HG03469 (cell line): Measurements from ENCODE around the gene KCNB1.

ENCODE experiments used
- ATAC-seq: cut with Tn5 transposase; IDR thresholded peaks from one replicate; pipeline ENCODE4 v1.9.1; 2021; ENCODE audit warnings: mild to moderate bottlenecking, moderate library complexity, moderate number of reproducible peaks; ENCODE audit not compliant: unreplicated experiment

Gene KCNB1

DNA sequence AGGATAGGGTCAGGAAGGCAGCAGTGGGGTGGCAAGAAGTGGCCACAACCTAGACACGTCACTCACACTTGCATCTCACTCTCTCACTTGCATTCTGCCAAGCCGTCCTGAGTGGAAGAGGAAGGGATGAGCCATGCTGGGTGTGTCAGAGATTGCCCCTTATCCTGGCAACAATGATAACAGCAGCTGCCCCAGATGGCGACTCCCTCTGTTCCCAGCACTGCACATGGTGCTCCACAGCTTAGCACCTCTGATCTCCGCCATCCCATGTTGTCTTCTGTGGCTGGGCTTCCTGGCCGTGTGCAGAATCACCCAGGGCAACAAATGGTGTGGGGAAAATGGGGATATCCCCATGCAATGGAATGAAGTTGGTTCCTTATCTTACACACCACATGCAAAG lies 11.1 kb downstream of the KCNB1 start:
- no peak for ATAC-seq

DNA sequence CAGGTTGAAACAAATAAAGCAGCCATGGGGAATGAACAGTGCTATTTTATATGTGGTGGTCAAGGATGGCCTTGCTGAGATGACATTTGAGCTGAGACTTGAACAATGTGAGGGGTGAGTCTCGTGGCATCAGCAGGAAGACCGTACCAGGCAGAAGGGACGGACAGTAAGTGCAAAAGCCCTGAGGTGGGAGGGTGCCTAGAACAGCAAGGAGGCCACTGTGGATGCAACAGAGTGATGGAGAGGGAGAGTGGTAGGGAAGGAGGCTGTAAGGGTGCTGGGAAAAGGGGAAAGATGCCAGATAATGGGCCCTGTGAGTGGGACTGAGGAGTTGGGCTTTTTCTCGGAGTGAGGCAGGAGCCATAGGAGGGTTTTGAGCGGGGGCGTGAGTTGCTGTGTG lies 11.5 kb downstream of the KCNB1 start:
- ATAC-seq = no peak

DNA sequence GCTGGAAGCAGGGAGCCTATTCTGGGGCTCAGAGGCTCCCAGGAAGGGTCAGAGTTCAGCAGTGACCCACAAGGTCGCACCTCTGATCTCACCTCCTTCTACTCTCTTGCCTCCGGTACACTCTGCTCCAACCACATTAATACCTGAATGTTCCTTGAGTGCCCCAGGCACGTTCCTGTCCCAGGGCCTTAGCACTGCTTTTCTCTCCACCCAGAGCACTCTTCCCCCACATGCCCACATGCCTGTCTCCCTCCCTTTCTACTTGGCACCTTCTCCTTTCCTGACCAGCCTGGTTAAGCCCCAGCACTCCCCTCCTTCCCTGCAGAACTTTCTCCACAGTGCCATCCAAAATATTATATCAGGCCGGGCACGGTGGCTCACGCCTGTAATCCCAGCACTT lies 13.4 kb downstream of the KCNB1 start:
- no peak for ATAC-seq

DNA sequence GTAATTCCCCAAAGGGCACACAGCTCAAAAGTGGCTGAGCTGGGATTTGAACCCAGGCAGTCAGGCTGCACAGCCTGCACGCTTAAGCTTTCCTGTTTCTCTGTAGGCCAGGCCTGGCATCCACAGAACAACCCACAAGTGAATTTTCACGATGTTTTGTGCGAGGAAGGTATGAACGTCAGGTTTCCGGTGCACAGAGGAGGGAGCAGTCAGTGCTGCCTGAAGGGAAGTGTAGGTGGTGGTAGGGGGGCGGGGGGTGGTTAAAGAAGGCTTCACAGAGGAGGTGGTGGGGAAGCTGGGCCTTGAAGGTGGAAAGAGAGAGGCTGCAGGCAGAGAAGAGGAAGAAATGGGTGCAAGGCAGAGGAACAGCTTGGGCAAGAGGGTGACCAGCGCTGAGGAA lies 14.1 kb downstream of the KCNB1 start:
- no peak for ATAC-seq

DNA sequence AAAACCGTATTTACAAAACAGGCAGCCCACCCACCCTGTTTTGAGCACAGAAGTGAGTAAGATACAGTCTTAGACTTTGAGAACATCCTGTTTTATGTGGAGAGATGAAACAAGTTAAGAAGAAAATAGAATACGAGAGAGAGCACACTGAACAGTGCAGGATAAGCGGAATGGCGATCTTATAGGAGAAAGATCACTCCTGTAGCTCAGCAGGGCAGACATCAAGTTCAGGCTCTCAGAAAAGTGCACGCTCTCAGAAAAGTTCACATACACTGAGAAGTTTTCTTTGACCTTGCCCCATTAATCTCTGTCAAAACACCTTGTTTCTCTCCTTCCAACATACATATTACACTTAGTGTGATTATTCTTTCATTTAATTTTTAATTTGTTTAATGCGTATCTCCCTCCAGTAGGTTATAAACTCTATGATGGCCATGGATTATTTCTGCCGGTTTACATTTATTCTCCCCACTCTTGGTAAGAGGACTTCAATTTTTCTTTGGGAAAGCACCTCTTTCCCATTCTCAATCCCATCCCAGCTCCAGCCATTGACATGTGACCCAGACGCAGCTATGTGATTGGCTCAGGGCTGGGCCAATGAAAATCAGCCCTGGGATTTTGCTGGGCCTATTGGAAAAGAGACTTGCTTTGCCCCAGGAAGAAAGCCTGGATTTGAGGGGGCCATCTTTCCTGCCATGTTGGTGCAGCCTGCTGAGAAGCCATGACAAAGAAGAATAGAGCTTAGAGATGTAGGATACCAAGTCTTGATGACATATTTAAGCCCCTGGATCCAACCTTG lies 16.2 kb downstream of the KCNB1 start:
- no peak for ATAC-seq

DNA sequence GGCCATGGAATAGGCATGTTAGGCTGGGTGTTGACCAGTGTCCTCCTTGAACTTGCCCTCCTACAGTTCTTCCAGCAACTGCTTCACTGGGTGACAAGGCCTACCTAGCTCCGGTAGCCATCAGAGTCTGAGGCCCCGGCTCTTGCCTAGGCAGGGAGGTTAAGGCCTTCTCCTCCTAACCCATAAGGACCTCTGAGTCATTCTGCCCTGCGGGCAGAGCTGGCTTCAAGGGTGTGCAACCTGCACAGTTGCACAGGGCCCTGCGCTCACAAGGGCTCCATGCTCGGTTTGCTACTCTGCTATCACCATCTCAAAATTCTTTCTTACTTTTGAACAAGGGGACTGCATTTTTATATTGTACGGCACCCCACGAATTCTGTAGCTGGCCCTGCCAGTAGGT lies 17.9 kb downstream of the KCNB1 start:
- no peak for ATAC-seq

DNA sequence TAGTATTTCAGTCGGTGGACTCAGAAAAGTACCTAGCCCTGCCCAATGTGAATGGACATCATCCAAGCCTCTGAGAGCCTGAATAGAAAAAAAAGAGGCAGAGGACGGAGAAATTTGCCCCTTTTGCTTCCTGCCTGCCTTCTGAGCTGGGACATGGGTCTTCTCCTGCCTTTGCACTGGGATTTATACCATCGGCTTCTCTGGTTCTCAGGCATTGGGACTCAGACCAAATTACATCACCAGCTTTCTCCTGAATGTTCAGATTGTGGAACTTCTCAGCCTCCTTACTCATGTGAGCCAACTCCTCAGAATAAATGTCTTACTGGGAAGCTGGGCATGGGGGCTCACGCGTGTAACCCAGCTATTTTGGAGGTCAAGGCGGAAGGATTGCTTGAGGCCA lies 19.8 kb downstream of the KCNB1 start:
- no peak for ATAC-seq

DNA sequence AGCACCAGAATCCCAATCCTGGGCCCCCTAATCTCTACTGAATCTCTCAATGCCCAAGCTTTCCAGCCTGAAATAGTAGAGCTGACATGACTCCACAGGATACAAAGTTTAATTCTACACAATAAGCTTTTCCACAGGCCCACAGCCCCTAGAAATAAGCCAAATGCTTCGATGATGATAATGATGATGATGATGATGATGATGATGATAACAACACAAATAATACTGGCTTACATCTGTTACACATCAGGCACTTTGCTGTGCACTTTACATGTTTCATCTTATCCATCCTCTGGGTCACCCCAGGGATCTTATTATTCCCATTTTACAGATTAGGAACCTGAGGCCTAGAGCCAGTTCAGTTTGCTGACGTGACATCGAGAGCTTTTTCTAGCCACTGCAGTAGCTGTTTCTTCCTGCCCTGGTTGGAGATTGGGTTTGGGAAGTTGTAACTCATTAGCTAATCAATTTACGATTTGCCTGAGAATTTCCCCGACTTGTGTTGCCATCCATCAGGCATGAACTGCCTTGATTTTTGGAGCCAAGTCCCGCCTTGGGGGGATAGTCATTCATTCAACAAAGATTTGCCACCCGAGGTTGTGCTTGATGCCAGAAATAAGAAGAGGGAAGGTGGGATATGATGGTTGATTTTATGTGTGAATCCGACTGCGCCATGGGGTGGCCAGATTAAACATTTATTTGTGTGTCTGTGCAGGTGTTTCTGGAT lies 20.4 kb downstream of the KCNB1 start:
- ATAC-seq = no peak

DNA sequence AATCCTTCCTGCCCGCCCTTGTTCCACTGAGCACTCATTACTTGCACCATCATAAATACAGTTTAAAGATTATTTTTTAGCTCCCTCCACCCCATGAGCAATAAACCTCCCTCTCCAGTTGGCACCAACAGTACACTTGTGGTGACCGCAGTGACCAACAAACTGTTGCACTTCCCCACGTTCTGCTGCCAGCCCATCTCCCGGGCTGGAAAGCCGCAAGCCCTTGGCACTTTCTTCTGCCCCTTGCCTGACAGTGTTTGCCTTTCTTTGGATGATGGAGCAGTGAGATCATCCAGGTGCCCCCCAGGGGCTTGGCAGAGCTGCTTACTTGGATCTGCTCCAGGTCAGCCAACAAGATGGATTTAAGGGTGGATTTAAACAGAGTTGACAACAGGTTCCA lies 21.6 kb downstream of the KCNB1 start:
- ATAC-seq = no peak

DNA sequence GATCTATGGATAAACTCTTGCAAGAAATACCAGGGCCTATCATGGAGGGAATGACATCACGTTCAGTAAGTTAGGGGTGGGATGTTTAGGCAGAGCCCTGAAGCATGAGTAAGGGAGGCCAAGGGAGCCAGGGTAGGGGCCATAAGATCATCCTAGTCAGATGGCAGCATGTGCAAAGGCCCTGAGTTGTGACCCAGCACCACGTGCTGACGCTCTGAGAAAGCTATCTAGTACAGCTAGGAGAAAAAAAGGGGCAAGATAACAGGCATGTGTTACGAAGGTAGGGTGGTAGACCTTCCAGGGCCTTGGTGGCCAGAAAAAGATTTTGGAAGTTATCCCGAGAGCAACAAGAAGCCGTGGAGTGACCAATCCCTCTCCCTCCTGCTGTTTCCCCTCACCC lies 22.3 kb downstream of the KCNB1 start:
- ATAC-seq = no peak

DNA sequence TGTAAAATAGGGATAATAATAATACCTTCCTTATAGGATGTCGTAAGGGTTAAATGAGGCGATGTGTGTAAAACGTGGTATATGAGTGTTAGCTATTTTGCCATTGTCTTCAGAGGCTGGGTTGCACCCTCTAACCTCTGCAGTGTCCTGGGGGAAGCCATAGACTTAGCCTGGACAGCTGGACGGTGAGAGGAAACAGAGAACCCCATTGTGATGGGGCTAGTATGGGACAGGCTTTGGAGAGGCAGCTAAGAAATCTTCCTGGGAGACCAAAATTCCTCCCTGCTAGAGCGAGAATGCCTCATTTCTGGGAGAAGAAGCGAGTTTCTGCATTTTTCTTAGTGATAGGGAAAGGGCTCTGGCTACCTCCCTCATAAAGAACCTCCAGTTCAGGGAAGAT lies 22.8 kb downstream of the KCNB1 start:
- no peak for ATAC-seq

DNA sequence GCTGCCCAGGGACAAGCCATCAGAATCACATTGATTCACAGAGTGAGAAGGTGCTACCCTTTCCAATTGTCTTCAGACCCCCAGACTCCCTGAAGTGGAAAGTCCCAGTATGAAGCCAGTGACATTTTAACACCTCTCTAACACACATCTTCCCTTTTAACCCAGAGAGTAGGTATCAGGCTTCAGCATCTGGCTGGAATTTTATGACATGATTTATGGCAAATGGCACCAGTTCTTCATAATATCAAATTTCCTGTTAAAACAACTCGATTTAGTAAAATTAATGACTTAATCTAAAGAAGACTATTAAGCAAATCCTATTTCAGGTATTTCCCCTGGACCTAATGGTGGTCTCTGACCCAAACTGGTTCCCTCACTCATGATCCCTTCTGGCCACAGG lies 25.0 kb downstream of the KCNB1 start:
- ATAC-seq = no peak

DNA sequence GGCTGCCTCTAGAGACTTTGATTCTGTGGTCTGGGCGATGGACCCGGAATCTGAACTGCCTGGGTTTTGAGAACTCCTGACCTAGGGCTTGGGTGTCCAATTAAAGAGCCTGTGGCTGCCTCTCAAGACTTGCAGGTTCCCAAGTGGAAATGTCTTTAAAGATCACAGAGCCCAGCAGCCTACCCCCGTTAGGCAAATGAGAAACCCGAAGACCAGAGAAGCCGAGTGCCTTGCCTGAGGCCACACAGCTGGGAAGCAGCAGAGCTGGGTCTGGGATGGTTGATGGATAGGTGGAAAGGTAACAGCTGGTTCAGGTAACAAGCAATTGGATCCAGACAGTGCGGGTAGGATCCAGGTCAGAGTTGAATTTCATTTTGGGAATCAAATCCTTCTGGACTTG lies 25.8 kb downstream of the KCNB1 start:
- ATAC-seq = no peak

DNA sequence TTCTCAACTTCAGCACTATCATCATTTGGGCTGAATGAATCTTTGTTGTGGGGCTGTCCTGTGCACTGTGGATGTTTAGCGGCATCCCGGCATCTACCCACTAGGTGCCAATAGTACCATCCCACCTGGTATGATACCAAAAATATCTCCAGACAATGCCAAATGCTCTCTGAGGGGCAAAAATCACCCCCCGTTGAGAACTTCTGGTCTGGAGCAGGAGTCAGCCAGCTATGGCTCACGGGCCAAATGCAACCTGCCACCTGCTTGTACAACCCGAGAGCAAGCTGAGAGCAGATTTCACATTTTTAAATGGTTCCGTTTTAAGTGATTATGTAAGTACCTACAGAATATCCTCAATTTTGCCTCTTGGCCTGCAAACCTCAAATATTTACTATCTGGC lies 26.8 kb downstream of the KCNB1 start:
- ATAC-seq = no peak

DNA sequence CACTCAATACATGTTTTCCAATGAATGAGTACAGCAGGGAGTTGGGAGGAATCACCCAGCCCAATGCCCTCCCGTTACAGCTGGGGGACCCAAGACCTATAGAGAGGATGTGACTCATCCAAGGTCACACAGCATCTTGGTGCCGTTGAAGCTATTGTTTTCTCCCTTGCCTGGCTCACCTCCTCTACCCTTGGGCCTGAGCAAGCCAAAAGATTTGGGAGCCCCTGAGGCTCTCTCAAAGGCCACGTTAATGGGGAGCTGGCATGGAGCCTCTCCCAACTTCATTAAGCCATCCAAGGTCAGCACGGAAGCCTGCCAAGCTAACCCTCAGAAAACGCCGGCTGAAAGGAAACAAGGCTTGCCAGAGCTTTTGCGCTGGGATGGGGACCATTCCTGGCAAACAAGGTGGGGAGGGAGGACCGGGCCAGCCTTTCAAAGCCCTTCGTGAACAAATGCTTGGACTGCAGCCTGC lies 30.4 kb downstream of the KCNB1 start:
- no peak for ATAC-seq

DNA sequence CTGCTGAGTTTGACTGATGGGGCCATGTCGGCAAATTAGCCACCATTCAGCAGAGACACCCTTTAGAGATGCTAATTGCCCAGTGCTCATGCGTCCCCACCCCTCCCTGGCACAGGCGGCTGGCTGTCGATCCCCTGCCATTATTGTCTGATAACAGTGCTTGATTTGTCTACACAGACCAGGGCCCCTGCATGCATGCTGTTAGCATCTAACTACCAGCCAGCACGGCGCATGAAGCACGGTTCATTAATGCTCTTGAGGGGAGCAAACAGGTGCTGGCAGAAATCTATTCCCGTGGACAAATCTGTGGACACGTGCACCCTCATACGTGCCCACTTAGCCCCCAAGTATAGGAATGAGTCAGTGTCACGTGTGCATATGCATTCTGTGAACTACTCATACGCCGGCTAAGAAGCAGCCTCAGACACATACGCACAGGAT lies 32.2 kb downstream of the KCNB1 start:
- ATAC-seq = no peak

DNA sequence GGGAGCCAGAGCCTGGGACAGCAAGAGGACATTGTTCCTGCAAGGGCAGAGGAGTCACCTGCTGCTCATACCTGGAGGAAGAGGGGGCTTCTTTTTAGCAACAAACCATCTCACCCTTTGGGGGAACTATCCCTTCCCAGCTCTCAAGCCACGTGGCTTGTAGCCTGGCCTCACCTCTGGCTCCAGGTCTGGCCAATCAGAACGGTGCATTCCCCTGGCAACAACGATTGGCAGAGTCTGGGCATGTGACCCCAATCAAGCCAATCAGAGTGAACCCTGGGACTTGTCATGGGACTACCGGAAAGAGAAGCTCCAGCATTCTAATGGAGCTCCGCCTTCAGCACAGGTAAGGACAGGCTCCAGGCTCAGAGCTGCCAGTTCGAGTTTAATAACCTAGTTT lies 33.6 kb downstream of the KCNB1 start:
- ATAC-seq = no peak

DNA sequence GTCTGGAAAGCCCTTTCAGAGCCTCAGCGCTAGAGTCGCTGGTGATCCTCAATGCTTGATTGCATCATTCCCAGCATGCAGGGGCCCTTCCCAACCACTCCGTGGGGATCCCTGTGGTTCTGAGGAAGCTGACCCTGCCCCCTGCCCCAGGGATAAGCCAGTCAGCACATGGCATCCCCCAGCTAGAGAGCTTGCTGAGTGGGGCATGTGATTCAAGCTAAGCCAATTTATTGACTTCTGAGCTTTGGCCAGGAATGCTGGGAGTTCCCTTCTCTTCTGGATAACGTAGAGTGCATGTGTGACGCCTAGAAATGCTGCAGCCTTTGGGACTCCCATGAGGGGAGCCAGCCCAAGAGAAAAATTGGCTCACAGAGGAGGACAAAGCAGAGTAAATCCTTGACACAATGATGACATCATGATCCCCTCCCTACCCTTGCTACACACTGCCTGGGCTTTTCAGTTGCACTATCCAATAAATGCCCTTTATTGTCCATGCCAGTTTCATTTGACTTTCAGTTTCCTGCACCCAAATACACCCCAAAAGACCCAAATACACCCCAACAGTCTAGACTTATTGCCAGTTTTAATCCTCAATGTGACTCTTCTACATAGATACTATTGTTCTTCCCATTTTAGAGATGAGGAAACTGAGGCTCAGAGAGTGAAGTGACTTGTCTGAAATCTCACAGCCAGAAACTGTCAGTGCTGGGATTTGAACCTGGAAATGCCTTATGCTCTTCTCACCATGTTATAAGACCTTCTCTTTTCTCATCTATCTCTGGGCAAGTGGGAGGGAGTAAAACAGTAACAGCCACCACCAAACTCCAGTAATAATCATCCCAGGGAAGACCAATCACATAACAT lies 34.3 kb downstream of the KCNB1 start:
- no peak for ATAC-seq

DNA sequence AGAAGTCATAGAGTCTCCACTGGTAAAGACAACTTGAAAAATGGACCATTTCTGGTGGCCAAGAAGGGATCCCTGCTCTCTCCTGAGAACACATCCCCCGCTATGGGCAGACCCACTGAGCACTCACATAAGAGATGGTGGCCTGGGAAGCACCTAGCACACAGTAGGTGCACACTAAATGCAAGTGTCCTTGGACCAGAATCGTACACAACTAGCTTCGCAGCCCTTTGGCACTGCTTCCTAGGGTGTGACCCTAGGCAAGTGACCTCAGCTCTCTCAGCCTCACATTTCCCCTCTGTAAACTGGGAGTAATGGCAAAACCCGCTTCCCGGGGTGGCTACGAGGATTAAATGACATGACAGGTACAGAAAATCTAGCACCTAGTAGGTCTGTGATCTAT lies 35.1 kb downstream of the KCNB1 start:
- no peak for ATAC-seq

DNA sequence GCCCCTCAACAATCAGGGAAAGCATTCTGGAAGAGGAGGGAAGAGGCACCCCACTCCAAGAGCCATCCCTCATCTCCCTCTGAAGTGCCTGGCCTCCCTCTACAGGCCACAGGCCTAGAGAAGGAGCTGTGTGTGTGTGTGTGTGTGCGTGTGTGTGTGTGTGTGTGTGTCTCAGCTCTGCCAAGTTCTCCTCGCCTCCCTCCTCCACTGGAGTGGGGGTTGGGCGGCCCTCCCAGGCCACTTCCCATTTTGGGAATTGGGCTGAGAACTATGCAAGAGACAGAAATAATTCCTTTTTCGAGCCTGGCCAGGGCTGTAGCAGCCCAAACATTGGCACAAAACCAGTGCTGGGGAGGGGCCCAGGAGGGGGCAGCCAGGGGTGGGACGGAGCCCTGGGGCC lies 35.7 kb downstream of the KCNB1 start:
- no peak for ATAC-seq

DNA sequence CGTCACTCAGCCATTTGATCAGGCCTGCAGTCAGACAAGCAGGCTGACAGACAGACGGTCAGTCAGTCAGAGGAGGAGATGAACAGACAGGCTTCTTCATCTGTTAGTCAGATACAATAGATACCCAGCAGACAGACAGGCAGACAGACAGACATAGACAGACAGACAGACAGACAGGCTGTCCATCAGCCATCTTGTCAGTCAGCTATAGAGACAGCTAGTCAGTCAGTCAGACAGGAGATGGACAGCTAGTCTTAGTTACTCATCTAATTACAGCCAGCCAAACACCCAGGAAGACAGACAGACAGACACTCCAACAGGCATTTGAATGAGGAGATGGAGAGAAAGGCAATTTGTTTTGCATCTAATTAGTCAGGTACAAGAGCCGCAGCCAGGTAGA lies 36.4 kb downstream of the KCNB1 start:
- ATAC-seq = no peak
